IPS-NIHi7 (cell line): ENCODE measurements around the gene TRIP10.
A peak's percentile ranks its signal among the peaks of the same experiment; 100 is the strongest.
"Not testable (repeated sequence)": the region's sequence is repeated elsewhere in the genome, so short reads cannot be mapped to it uniquely, and the experiment has no call there.

Experiments used
- DNase-seq: peaks from one replicate; pipeline ENCODE4 v3.0.0; 2012; ENCODE audit warnings: mixed read lengths; ENCODE audit errors: extremely low spot score

The TRIP10 gene

DNA sequence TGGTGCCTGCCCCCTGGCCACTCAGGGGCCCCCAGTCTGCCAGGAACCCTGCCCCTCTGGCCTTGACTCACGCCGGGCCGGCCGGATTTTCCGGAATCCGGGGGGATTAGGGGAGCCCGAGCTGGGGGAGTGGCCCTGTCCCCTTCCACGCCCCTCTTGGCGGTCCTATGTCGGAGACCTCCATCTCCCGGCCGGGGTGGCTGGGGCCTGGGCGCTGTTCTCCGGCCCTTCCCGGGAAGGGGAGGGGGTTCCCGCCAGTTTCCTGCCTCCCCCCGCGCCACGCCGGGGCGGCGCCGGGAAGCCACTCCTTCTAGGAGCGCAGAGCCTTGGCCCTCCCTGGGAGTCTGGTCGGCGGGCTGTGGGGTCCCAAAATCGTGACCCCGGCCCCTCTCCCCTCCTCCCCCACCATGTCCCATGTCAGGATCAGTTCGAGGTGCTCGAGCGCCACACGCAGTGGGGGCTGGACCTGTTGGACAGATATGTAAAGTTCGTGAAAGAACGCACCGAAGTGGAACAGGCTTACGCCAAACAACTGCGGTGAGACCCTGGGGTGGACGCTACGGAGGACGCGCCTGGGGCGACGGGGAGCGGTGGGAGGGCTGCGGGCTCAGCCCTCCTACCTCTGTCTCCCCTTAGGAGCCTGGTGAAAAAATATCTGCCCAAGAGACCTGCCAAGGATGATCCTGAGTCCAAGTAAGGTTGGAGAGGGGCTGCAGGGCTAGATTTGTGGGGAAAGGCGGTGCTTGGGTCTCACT, 1.3 kb downstream of the TRIP10 start:
- DNase-seq = peak; percentile 53

DNA sequence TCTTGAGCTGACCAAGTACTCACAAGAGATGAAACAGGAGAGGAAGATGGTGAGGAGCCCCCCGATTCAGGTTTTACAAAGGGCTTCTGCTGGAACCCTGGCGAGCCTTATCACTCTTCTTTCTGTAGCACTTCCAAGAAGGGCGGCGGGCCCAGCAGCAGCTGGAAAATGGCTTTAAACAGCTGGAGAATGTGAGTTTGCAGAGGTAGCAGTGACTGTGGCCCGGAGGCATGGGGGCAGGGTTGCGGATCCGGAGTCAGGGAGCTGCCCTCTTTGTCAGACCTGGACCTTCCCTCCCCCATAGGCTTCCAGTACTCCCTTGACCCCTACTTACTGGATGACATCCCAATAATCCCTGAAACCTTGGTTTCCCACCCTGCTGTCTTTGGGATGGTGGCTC, 3.6 kb downstream of the TRIP10 start:
- DNase-seq = no peak

DNA sequence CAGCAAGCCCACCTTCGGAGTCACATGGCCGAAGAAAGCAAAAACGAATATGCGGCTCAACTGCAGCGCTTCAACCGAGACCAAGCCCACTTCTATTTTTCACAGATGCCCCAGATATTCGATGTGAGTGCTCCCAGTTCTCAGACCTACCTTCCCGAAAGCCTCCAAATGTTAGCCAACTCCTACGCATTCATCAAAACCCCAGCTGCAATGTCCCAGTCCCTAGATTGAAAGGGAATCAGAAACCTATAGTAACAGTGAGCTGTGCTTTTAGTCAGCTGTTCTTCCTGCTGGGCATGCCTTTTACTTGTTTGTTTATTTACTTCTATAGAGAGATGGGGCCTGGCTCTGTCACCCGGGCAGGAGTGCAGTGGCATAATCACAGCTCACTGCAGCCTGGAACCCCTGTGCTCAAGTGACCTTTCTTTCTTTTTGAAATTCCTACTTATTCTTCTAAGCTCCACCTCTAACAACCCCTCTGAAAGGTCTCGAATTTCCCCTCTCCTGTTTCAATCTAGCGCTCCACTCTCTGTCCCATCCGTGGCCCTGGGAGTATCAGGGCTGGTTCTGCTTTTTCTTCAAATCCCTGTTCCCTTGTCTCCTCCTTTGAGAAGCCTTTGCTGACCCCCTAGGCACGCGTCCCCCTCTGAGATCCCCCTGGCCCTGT, 4.4 kb downstream of the TRIP10 start:
- no peak for DNase-seq

- DNase-seq = no peak
Observed at GRCh38 chr19:6744381-6745301, 5.2 kb downstream of the TRIP10 start.

- no peak for DNase-seq
Observed at GRCh38 chr19:6745965-6746364, 6.5 kb downstream of the TRIP10 start.

GRCh38 chr19:6748543-6748942, 9.1 kb downstream of the TRIP10 start:
- DNase-seq = not testable (repeated sequence)

GRCh38 chr19:6750062-6750461, 10.6 kb downstream of the TRIP10 start:
- DNase-seq = no peak

- no peak for DNase-seq
Observed at GRCh38 chr19:6751189-6751588, 11.7 kb downstream of the TRIP10 start.

DNA sequence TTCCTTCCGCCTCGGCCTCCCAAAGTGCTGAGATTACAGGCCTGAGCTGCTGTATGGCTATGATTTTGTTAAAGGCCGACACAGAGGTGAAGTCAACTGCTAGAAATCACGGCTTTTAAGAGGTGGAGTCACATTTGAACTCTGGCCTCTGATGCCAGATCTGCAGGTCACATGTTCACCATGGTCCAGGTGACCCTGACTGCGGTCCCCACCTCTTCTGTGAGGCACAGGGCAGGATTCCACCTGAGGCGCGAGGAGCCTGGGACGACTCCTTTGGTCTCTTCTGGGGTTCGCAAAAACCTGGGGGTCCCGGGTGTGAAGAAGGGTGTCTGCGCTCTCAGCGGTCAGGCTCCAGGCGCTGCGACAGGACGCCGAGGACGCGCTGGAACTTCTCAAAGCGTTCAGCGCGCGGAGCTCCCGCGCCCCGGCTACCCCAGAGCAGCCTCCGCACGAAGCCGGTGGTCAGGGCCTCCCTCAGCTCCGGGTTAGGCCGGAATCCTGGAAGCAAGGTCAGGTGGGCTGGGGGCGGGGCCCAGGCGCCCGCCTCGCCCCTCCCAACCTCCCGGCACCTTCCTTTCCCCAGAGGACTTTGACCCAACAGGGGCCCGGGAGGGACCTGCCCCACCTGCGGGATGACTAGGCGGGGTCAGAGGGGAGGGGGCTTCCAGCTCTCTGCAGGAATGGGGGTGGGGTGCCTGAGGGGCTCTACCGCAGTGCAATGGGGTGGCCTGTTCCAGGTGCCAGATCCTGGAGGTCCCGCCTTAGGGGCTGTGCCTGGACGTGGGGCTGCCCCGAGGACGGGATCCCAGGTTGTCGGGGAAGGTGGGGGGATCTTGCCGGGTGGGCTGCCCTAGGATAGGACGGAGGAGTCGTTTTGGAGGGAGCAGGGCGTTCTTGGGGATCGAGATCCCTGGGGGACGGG, 13.0 kb downstream of the TRIP10 start:
- peak; percentile 74 for DNase-seq

DNA sequence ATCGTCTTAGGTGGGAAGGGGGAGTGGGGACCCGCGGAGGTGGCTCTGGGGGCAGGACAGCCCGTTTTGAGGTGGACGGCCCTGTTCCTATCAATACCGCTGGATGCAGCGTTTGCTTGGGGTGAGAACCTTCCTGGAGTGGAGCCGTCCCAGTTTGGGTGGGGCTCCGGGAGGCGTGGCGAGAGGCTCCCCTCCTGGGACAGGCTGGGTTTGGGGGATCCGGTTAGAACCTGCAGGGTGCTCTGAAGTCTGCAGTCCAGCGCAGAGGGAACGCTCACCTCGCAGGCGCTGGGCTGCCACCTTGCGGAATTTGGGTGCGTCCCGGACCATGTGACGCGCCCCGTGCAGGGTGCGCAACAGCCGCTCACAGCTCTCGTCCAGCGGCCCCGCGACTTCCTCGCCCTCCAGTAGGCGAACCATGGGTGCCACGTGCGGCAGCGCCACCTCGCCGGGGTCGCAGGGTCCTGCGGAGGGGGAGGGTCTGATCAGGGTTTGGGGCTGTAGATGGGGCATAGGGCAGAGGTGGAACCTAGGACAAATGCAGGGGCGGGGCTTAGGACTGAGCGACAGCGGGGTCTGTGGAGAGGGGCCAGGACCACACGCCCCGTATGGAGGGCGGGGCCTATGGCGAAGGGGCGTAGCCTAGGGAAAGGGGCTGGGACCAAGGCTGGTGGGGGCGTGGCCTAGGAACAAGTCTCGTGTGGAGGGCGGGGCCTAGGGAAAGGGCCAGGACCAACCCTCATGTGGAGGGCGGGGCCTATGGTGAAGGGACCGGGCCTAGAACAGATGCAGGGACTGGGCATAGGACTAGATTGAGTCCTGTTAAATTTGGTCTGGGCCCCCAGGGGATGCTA, 13.9 kb downstream of the TRIP10 start:
- peak; percentile 94 for DNase-seq

GRCh38 chr19:6754136-6754535, 14.7 kb downstream of the TRIP10 start:
- no peak for DNase-seq

GRCh38 chr19:6754653-6755463, 15.4 kb downstream of the TRIP10 start:
- DNase-seq = no peak

- DNase-seq = no peak
Observed at GRCh38 chr19:6760606-6761005, 21.1 kb downstream of the TRIP10 start.

- DNase-seq = no peak
Observed at GRCh38 chr19:6761053-6761676, 21.7 kb downstream of the TRIP10 start.

DNA sequence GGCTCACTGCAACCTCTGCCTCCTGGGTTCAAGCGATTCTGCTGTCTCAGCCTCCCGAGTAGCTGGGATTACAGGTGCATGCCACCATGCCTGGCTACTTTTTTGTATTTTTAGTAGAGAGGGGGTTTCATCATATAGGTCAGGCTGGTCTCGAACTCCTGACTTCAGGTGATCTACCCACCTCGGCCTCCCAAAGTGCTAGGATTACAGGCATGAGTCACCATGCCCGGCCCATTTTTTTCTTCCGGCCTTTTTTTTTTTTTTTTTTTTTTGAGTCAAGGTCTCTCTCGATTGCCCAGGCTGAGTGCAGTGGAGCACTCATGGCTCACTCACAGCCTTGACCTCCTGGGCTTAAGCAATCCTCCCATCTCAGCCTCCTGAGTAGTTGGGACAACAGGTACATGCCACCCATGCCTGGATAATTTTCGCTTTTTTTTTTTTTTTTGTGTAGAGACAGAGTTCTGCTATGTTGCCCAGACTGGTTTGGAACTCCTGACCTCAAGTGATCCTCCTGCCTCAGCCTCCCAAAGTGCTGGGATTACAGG, 22.8 kb downstream of the TRIP10 start:
- DNase-seq = not testable (repeated sequence)

DNA sequence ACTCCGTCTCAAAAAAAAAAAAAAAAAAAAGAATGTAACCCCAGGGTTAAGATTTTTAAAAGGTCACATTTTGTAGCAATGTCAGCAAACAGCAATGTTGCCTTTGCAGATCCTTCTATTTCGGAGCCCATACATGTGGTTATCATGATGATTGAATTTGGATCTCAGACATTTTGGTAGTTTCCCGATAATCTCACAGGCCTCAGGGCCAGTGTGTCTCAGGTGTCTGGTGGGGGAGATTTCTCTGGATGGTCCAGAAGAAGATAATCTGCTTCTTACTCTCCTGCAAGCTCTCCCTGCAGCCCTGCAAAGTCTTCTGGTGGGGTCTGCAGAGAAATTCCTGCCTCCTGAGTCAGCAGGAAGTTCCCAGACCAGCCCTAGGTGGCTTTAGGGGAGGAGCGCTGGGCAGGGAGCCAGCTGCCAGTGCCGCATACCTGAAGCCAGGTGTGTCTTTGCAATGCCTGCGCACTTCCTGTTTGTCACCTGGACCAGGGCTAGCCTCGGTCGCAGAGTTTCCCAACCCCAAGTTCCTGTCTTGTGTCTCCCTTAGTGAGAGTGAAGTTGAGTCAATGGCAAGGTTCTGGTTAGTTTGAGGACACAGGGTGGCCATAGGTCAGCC, 26.4 kb downstream of the TRIP10 start:
- DNase-seq = peak; percentile 82

- no peak for DNase-seq
Observed at GRCh38 chr19:6766357-6767080, 27.0 kb downstream of the TRIP10 start.

DNA sequence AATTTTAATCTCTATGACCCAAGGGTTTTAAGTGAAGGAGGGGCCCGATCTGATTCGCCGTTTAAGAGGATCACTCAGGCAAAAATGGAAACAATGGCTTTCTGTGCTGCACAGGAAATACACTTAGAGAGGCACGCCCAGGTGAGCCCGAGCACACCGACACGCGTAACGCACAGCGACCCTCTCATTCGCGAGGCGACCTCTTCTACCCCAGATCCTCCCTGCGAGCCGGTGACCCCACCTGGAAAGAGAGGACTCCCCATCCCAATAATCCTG, 27.5 kb downstream of the TRIP10 start:
- DNase-seq = no peak
